ENCODE data around the gene TACC2.

Gene TACC2

GRCh38 chr10:122302315-122302714 lies 313.4 kb downstream of the TACC2 start:
- no peak for DNase-seq

GRCh38 chr10:122303271-122304053 lies 314.5 kb downstream of the TACC2 start:
- DNase-seq = no peak
